Neuron (in vitro differentiated cells): Measurements from ENCODE around the gene RBFOX1.

ENCODE experiments used
- H2AFZ ChIP-seq: one replicate; pipeline ENCODE4 v1.6.1; 2013; ENCODE audit warnings: low read depth, mild to moderate bottlenecking, inconsistent platforms, low read length, moderate library complexity
- H3K27me3 ChIP-seq: one replicate; pipeline ENCODE4 v1.6.1; 2013; ENCODE audit warnings: low read length; ENCODE audit not compliant: insufficient read depth
- H3K36me3 ChIP-seq: one replicate; pipeline ENCODE4 v1.6.1; 2013; ENCODE audit warnings: low read length; ENCODE audit not compliant: insufficient read depth
- H3K4me1 ChIP-seq: one replicate; pipeline ENCODE4 v1.6.1; 2013; ENCODE audit warnings: low read length; ENCODE audit not compliant: insufficient read depth
- H3K4me3 ChIP-seq: 2 replicates; pipeline ENCODE4 v1.5.1; 2013; ENCODE audit warnings: mild to moderate bottlenecking, low read length, moderate library complexity
- H3K9me3 ChIP-seq: one replicate; pipeline ENCODE4 v1.6.1; 2013; ENCODE audit warnings: low read length

Gene RBFOX1

DNA sequence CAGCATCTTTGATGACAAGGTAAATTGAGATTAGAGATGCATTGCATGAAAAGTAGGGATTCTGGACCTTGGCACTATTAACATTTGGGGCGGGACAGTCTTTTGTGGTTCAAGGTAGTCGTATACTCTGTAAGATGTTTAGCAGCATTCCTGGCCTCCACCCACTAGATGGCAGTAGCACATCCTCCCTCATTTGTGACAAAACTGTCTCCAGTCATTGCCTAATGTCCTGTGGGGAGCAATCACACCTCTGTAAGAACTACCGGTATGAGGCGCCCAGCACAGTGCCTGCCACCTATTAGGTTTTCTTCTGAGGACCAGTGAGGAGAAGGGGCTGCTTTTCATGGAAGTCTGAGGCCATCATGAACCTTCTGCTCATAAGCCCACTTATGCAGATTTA, 180.8 kb downstream of the RBFOX1 start:
- Histone ChIP-seq H3K36me3 (no peaks in the 10 kb centered on the region), H3K9me3 (no peaks in the 10 kb centered on the region), H3K27me3 (no peaks in the 10 kb centered on the region), H3K4me3 (no peak overlapping the region), H2AFZ (no peak overlapping the region), H3K4me1 (no peaks in the 10 kb centered on the region)

DNA sequence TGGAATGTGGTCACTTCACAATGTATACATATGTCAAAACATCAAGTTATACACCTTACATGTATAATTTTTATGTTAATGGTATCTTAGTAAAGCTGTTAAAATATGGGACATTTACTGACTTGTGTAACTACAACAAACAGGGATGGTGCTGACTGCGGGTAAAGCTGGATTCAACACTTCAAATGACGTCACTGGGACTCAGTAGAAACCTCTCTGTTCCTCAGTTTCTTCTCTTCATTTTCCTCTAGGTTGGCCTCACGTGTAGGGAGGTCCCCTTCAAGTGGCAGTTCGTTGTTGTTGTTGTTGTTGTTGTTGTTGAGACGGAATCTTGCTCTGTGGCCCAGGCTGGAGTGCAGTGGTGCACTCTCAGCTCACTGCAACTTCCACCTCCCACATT, 182.9 kb downstream of the RBFOX1 start:
- no peak overlapping the region for H3K4me3 ChIP-seq
- no peaks in the 10 kb centered on the region for H3K27me3 ChIP-seq
- H2AFZ ChIP-seq: no peak overlapping the region
- H3K4me1 ChIP-seq: no peaks in the 10 kb centered on the region
- H3K9me3 ChIP-seq: no peaks in the 10 kb centered on the region
- no peaks in the 10 kb centered on the region for H3K36me3 ChIP-seq

DNA sequence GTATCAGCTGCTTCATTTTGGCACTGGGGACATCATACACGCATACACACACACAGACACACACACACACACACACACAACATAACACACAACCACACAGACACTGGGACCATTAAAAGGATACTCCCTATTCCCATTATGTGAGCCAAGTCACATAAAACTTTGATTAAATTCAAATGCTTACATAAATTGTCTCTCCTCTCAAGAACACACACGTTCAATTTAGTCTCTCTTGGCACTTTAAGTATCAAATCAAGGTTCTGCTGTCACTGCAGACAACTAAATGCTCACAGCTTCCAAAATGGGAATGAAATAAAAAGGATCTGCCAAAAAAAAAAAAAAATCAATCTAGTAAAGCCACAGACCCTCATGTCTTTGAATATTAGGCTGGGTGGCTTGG, 184.9 kb downstream of the RBFOX1 start:
- no peak overlapping the region for H3K4me3 ChIP-seq
- H3K4me1 ChIP-seq: no peaks in the 10 kb centered on the region
- H3K36me3 ChIP-seq: no peaks in the 10 kb centered on the region
- no peak overlapping the region for H2AFZ ChIP-seq
- no peaks in the 10 kb centered on the region for H3K27me3 ChIP-seq
- H3K9me3 ChIP-seq: no peaks in the 10 kb centered on the region

DNA sequence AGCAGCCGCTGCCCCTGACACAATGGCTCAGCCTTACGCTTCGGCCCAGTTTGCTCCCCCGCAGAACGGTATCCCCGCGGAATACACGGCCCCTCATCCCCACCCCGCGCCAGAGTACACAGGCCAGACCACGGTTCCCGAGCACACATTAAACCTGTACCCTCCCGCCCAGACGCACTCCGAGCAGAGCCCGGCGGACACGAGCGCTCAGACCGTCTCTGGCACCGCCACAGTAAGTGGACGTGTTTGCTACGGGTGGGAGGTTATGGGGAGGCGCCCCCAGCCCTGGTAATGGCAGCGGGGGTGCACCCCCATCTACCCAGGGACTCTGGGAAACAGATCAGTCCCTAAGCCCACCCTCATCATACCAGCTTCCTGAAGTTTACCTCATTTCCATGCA, 185.5 kb downstream of the RBFOX1 start:
- Histone ChIP-seq H3K9me3 (no peaks in the 10 kb centered on the region), H2AFZ (no peak overlapping the region), H3K27me3 (no peaks in the 10 kb centered on the region), H3K36me3 (no peaks in the 10 kb centered on the region), H3K4me3 (no peak overlapping the region), H3K4me1 (no peaks in the 10 kb centered on the region)

DNA sequence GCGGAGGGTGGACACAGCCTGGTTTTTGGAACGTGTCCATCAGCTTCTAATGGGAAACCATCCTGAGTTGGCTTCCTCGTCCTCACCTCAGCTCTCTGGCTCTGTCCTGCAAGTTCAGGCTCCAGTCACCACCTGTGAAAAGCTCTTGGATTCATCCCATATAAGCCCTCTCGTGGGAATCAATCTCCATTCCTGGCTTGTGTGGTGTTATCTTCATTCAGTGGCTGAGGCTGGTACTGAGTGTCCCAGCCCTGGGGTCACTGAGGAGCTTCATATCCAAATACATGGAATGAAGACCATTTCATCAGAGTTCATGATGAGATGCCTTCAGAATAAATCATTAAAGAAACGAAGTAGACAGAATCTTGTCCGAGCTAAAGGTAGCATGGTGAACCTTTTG, 189.2 kb downstream of the RBFOX1 start:
- no peak overlapping the region for H2AFZ ChIP-seq
- H3K4me1 ChIP-seq: no peaks in the 10 kb centered on the region
- H3K4me3 ChIP-seq: no peak overlapping the region
- H3K36me3 ChIP-seq: no peaks in the 10 kb centered on the region
- H3K27me3 ChIP-seq: no peaks in the 10 kb centered on the region
- H3K9me3 ChIP-seq: no peaks in the 10 kb centered on the region

DNA sequence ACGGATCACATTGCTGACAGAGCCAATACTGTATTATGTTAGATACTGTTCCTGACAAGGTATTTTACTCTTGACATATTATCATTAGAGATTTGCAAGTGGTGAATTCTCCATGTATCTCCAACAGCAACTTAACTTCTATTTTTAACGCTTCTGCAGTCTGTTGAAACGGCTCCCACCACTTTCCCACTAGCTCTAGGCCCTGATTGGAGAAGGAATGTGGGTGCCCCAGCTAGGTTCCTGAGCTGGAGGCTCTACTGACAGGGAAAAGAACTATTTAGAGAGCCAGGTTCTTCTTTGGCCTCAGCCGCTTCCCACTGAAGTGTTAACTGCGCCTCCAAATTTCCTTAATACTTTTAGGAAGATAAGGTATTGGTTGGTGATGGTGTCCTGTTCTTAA, 191.8 kb downstream of the RBFOX1 start:
- Histone ChIP-seq H3K36me3 (no peaks in the 10 kb centered on the region), H3K4me1 (no peaks in the 10 kb centered on the region), H3K27me3 (no peaks in the 10 kb centered on the region), H3K9me3 (no peaks in the 10 kb centered on the region), H3K4me3 (no peak overlapping the region), H2AFZ (no peak overlapping the region)

DNA sequence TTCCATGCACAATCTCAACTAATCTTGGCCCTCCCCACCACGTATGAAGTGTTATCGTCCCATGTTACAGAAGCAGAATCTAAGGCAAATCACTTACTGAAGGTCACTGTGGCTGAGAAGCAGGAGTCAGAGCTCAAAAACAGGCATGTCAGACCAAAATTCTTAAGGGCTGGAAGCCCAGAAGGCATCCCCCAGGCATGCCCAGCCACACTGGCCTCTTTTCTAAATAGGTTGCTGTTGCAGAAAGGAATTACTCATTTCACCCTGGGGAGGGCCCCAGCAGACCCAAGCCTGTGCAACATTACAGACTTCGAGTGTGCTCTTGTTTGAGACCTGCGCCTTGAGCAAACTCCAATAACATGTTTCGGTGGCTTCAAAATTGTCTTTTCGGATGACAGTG, 194.1 kb downstream of the RBFOX1 start:
- Histone ChIP-seq H3K27me3 (no peaks in the 10 kb centered on the region), H3K4me1 (no peaks in the 10 kb centered on the region), H2AFZ (no peak overlapping the region), H3K4me3 (no peak overlapping the region), H3K9me3 (no peaks in the 10 kb centered on the region), H3K36me3 (no peaks in the 10 kb centered on the region)

DNA sequence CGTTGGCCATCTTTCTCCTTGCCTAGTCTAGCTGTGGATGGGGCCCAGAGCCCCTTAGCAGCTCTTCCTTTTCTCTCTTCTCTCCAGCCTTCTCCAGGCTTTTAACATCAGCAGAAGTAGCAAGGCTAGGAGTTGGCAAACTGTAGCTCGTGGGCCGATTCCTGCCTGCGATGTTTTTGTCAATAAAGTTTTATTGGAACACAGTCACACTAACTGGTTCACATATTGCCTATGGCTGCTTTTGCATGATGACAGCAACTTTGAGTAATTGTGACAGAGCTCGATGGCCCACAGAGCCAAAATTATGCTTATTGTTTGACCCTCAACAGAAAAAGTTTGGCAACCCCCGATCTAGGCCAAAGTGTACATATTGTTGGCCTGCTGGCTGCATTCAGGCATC, 199.9 kb downstream of the RBFOX1 start:
- Histone ChIP-seq H3K27me3 (no peaks in the 10 kb centered on the region), H3K36me3 (no peaks in the 10 kb centered on the region), H3K9me3 (no peaks in the 10 kb centered on the region), H3K4me3 (no peak overlapping the region), H3K4me1 (no peaks in the 10 kb centered on the region), H2AFZ (no peak overlapping the region)

DNA sequence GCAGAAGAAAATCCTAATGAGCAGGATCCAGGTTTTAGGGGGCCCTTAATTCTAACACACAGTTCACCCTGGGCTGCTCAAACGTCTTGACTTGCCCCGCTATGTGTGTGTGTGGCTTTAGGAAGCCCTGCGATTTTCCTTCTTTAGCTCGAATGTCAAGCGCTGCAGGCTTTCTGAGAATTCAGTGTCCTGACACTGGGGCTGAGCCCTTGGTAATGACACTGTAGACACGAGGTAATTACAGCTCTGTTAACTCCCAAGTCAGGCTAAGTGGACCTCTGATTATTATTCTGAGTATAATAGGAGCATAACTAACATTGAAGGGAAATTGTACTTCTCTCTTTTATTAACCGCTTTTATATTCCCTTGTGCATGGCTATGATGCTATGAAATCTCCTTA, 202.1 kb downstream of the RBFOX1 start:
- Histone ChIP-seq H3K9me3 (no peaks in the 10 kb centered on the region), H3K36me3 (no peaks in the 10 kb centered on the region), H3K27me3 (no peaks in the 10 kb centered on the region), H2AFZ (no peak overlapping the region), H3K4me3 (no peak overlapping the region), H3K4me1 (no peaks in the 10 kb centered on the region)

DNA sequence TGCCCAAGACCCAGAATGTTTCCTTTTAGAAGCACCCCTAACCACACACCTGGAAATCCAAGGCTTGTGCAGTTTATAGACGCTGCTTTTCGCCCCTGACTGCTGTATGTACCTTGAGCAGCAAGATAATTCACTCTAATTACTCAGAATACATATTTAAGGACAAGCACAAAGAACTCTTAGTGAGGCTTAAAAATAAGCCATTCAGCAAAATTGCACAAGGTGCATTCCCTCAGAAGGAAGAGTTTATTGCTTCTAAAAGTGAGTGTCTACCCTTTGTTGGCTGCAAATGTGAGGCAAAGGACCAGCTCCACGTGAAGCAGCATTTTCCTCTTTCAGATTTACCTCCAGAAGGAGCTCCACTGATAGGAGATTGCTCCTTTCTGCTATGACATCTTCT, 208.4 kb downstream of the RBFOX1 start:
- Histone ChIP-seq H3K4me1 (no peaks in the 10 kb centered on the region), H3K4me3 (no peak overlapping the region), H3K27me3 (peaks cover 2% of the 10 kb centered on the region), H3K9me3 (no peaks in the 10 kb centered on the region), H2AFZ (no peak overlapping the region), H3K36me3 (no peaks in the 10 kb centered on the region)

DNA sequence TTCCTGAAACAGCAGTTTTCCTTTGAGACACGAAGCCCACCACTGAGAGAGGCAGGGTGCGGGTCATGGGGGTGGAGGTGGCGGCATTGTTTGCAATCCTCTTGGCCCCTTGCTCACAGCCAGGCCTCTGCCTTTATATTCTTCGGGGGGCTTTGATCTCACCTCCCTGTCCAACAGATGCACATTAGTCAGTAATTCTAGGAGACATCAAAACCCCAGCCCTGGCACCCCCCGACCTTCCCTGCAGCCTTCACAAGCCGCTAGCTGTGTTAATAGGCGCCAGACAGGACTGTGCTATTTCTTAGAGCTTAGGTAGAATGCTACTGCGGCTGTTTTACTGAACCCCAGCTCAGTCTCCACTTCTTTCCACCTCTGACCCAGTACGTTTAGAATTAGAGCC, 212.6 kb downstream of the RBFOX1 start:
- Histone ChIP-seq H3K9me3 (no peaks in the 10 kb centered on the region), H3K36me3 (no peaks in the 10 kb centered on the region), H2AFZ (no peak overlapping the region), H3K4me1 (no peaks in the 10 kb centered on the region), H3K4me3 (no peak overlapping the region), H3K27me3 (peaks cover 4% of the 10 kb centered on the region)

DNA sequence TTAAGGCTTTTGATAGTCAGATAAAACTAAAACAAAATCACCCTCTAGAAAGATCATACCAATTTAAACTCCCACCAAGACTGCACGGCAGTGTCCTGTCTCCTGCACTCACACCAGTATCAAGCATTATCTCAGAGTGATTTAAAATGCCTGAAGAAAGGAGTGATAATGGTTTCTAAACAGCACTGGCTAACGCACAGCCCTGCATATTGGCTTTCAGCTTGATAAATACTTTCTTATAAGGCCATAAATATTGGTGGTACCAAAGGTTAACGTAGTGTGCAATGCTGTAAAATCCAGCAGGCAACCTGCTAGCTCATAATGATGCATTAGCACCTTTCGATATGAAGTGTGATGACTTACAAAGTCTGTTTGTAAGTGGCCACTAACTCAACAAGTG, 214.3 kb downstream of the RBFOX1 start:
- H2AFZ ChIP-seq: no peak overlapping the region
- H3K4me1 ChIP-seq: no peaks in the 10 kb centered on the region
- peaks cover 4% of the 10 kb centered on the region for H3K27me3 ChIP-seq
- no peak overlapping the region for H3K4me3 ChIP-seq
- no peaks in the 10 kb centered on the region for H3K36me3 ChIP-seq
- no peaks in the 10 kb centered on the region for H3K9me3 ChIP-seq

DNA sequence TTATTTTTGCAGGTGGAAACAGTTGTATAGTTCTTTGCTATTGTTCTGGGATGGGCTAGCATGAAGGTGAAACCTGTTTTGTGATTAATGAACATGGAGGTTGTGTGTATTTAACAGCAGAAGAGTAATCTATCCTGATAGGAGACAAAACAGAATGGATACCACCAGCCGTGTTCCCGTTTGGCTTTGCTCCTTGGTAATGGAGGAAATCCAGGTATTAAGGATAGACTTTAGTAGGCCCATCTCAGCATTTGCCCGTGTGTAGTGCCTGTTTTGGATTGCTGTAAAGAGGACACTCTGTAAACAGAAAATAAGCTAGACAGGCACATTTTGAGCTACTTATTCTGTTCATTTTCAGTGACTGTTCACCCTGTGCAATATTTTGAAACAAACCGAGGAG, 215.1 kb downstream of the RBFOX1 start:
- no peak overlapping the region for H2AFZ ChIP-seq
- no peaks in the 10 kb centered on the region for H3K4me1 ChIP-seq
- no peaks in the 10 kb centered on the region for H3K9me3 ChIP-seq
- no peak overlapping the region for H3K4me3 ChIP-seq
- peaks cover 4% of the 10 kb centered on the region for H3K27me3 ChIP-seq
- H3K36me3 ChIP-seq: no peaks in the 10 kb centered on the region

DNA sequence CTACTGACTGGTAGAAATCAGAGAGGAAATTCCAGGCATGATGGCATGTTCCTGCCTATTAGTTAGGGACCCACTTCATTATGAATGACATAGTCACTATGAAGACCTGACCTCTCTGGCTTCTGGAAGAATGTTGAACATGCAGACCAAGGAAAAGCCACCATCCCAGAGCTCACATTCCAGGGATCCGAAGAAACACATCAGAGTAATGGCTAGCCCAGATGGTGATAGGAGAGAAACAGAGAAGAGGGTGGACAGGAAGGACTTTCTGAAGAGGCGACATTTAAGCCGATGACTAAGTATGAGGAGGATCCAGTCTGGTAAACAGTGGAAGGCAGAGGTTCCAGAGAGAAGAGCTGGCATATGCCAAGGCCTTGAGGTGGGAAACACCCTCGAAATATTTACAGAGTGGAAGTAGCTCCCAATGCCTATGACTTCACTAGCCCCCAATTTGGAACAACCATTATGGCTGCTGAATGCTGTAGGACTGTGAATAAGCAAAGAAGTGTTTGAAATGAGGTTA, 216.2 kb downstream of the RBFOX1 start:
- Histone ChIP-seq H3K36me3 (no peaks in the 10 kb centered on the region), H3K4me1 (no peaks in the 10 kb centered on the region), H3K4me3 (no peak overlapping the region), H2AFZ (no peak overlapping the region), H3K27me3 (peaks cover 4% of the 10 kb centered on the region), H3K9me3 (no peaks in the 10 kb centered on the region)
